Hepatocyte (in vitro differentiated cells): ENCODE results near the gene MEIS3.
A peak's percentile ranks its signal among the peaks of the same experiment; 100 is the strongest.

Source experiments
- EZH2 ChIP-seq: fragments of 200-600 bp; sonication (generic); IDR thresholded peaks from 2 replicates; pipeline ENCODE4 v1.6.1; 2016; ENCODE audit warnings: antibody characterized with exemption, mild to moderate bottlenecking, borderline replicate concordance
- EZH2phosphoT487 ChIP-seq: fragments of 200-600 bp; sonication (generic); IDR thresholded peaks from one replicate; pipeline ENCODE4 v1.6.1; 2018; ENCODE audit warnings: antibody characterized with exemption, mild to moderate bottlenecking, low read depth, moderate library complexity; ENCODE audit not compliant: unreplicated experiment, severe bottlenecking
- TF ChIP-seq, protein P1 (sequence below): fragments of 200-600 bp; sonication (generic); IDR thresholded peaks from 2 replicates; pipeline ENCODE4 v1.5.1; 2016; ENCODE audit warnings: antibody characterized with exemption, mild to moderate bottlenecking; ENCODE audit not compliant: poor library complexity

DNA sequence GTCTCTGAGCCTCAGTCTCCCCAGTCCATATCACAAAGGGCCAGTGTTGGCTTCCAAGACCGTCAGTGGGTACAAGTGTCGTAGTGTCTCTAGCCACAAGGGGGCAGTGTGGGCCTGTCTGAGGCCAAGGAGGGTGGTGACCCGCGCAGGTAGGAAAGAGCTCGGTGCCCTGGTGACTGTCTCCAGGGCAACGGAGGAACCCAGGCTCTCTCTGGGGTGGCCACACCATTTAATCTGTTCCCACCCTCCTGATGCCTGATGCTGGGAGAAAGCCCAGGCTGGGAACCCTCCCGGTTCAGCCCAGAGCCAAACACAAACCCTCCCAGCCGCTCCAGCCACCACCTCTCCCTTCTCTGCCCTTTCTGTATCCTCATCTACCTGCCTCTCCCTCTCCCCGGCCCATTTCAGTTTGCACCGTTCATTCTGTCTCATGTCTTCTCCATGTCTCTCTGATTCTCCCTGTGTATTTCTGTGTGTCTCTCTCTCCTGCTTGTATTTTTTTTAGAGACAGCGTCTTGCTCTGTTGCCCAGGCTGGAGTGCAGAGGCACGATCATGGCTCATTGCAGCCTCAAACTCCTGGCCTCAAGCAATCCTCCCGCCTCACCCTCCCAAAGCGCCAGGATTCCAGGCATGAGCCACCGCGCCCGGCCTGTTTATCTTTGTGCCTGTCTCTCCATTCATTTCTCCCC is 17.5 kb upstream of the MEIS3 start:
- TF ChIP-seq, protein P1, sequence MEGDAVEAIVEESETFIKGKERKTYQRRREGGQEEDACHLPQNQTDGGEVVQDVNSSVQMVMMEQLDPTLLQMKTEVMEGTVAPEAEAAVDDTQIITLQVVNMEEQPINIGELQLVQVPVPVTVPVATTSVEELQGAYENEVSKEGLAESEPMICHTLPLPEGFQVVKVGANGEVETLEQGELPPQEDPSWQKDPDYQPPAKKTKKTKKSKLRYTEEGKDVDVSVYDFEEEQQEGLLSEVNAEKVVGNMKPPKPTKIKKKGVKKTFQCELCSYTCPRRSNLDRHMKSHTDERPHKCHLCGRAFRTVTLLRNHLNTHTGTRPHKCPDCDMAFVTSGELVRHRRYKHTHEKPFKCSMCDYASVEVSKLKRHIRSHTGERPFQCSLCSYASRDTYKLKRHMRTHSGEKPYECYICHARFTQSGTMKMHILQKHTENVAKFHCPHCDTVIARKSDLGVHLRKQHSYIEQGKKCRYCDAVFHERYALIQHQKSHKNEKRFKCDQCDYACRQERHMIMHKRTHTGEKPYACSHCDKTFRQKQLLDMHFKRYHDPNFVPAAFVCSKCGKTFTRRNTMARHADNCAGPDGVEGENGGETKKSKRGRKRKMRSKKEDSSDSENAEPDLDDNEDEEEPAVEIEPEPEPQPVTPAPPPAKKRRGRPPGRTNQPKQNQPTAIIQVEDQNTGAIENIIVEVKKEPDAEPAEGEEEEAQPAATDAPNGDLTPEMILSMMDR = peak; percentile 85
- TF ChIP-seq EZH2 = no peak
- no peak for TF ChIP-seq EZH2phosphoT487
